Endothelial cell of hepatic sinusoid (primary cell): Measurements from ENCODE around the gene OSCAR.

Source experiments
- in situ Hi-C: cut with HindIII; loops from 2 replicates; pipeline ENCODE4 v1.10.0; 2017; ENCODE audit warnings: low sequenced_read_pairs

Gene OSCAR, protein sequence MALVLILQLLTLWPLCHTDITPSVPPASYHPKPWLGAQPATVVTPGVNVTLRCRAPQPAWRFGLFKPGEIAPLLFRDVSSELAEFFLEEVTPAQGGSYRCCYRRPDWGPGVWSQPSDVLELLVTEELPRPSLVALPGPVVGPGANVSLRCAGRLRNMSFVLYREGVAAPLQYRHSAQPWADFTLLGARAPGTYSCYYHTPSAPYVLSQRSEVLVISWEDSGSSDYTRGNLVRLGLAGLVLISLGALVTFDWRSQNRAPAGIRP

DNA sequence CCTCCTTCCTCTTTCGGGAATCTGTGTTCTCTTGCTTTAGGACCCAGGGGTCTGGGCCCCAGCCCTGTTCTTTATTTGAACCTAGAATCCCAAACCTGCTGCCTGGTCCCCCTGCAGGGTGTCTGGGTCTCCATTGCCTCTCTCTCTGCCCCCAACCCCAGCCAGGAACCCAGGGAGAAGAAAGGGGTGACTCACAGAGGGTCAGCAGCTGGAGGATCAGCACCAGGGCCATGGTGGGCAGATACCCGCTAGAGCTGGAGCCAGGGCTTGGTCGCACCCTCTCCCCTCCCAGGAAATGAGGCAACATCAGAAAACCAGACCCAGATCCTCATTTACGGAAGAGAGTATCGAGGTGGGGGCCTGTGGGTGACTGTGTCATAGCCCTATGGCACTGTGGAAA is at the start of gene OSCAR:
Gene OSCAR, minus strand, starts transcription at position 243 of the 400 bp plus-strand sequence. Its CDS starts 11 bp downstream, at position 232.
- in situ Hi-C loops: no loop called here

DNA sequence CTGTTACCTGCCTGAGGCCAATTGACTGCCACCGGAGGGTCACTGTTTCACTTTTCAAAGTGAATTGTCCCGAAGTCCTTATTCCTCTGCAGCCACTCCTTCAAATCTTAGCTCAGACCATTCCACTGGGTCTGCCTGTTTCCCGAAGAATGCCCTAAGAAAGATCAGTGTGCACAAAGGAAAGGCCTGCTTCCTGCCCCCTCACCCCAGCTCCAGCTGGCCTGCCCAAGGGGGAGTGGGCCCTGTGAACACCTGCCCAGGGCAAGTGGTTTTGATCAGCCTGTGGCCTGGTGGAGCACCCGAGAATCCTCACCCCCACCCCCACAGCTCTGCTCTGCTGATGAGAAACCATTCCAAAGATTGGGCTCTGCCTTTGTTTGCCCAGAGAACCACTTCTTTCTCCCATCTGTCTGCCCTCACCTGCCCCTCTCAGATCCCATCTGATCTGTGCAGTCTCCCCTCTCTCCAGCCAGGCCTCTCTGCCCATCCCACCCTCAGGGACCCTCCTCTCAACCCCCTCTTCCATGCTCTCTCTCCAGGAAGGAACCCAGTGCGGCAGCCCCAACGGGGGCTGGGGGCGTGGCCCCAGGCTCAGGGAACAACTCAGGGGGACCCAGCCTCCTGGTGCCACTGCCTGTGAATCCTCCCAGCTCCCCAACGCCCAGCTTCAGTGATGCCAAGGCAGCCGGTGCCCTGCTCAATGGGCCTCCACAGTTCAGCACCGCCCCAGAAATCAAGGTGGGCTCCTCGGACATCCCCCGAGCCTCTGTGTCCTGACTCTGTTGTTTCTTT is 48.6 kb upstream of the OSCAR start:
- in situ Hi-C loops: no loop called here

DNA sequence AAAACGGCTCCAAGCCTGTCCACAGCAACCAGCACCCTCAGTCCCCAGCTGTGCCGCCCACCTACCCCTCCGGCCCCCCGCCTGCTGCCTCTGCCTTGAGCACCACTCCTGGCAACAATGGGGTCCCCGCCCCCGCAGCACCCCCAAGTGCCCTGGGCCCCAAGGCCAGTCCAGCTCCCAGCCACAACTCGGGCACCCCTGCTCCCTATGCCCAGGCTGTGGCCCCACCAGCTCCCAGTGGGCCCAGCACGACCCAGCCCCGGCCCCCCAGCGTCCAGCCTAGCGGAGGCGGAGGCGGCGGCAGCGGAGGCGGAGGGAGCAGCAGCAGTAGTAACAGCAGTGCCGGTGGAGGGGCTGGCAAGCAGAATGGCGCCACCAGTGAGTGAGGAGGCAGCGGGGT is 47.6 kb upstream of the OSCAR start:
- in situ Hi-C loops: no loop called here

DNA sequence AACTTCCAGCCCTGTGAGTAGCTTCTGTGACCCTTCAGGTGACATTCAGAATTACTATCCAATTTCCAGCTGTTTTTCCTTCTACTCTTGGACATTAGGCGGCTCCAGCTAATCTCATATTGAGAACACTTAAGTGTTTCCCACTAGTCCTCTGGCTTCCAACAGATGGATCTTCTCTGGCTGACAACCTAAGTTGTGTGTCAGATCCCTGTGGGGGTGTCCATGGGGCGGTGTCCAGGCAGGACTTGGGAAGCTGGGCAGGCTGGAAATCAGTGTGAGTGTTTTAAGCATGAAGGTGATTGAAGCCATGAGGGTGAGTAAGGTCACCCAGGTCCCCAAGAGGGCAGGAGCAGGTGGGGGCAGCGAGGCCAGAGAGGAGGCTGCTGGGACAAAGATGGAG is 47.1 kb upstream of the OSCAR start:
- in situ Hi-C loops: no loop called here

DNA sequence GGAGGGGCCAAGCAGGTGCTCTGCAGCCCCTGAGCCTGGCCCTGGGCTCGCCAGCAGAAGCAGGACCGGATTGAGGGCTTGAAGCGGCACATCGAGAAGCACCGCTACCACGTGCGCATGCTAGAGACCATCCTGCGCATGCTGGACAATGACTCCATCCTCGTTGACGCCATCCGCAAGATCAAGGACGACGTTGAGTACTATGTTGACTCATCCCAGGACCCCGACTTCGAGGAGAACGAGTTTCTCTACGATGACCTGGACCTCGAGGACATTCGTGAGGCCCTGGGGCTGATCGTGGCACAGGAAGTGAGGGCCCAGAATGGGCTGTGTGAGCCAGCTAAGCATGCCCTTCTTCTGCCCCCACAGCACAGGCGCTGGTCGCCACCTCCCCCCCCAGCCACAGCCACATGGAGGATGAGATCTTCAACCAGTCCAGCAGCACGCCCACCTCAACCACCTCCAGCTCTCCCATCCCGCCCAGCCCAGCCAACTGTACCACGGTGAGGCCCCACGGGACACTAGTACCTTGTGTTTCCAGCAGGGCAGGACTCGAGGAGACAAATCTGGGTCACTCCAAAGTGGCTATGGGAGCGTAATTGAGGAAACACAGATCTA is 45.0 kb upstream of the OSCAR start:
- in situ Hi-C loops: no loop called here

DNA sequence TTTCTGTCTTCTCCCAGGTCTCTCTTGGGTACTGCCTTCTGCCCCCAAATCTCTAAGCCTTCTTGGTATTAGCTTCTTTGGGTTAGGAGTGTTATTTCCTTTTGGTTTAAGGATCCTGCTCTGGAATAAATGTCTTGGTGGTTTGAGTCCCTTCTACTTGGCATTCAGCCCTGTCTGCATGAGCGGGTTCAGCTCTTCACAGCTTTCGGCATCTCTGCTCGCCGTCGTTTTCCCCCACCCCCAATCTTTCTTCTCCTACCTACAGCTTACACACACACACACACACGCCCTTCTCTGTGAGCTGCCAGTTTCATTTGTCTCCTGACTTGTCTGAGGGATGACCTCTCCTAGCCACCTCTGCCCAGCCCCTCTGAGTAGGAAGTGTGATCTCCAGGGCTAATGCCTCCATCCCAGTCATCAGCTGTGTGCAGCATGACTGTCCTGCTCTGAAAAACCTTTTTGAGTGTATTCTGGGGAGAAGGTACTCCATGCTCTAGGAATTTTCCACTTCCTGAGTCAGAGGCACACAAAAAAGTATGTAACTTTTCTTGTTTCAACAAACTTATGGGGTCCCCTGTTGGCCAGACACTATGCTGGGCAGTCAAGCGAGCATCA is 41.7 kb upstream of the OSCAR start:
- in situ Hi-C loops: no loop called here

DNA sequence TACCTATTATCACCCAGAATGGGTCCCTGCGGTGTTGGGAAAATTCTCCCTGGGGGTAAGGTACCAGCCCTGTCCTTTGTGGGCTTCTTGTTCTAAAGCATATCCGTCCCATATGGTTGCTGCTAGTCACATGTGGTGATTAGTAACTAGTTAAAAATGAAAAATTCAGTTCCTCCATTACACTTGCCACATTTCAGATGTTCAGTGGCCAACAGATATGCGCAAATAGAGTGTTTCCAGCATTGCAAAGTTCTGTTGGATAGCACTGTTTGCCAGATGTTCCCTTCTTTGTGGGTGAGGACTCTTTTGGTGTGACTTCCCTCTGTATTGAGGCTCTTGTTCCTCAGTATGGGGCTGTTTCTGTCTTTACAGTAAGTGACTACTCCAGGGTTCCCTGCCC is 40.8 kb upstream of the OSCAR start:
- in situ Hi-C loops: no loop called here

DNA sequence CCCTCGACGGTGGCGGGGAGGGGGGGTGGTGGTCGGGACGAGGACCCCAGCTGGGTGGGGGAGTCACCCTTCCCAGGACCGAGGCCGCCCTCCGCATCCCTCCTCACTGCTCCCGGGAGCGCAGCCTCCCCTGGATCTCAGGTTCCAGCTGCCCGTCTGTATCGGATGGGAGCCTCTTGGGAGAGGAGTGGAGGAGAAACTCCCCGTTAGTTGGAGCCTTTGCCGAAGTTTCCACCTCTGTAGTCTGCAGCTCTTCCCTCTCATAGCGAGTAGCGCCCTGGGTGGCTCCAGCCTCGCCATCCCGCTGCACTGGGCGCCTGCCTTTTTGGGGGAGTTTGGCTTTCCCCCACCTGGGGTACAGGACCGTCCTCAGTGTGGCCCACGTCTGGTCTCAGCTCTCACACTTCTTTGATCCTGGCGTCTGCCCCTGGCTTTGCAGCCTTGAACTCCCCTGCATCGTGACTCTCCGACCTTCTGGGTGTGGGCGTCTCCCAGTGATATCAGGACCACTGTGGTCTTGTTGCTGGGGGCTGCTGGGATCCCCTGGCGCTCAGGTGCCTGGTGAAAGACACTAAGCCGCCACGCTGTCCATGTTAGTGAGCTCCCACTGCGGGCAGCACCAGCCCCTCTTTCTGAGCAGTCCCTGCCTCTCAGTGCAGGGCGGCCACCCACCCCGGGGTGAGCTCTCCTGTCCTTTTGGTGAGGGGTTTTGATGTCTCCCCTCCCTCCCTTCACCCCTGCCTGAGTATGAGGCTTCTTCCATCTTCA is 38.1 kb upstream of the OSCAR start:
- in situ Hi-C loops: no loop called here

DNA sequence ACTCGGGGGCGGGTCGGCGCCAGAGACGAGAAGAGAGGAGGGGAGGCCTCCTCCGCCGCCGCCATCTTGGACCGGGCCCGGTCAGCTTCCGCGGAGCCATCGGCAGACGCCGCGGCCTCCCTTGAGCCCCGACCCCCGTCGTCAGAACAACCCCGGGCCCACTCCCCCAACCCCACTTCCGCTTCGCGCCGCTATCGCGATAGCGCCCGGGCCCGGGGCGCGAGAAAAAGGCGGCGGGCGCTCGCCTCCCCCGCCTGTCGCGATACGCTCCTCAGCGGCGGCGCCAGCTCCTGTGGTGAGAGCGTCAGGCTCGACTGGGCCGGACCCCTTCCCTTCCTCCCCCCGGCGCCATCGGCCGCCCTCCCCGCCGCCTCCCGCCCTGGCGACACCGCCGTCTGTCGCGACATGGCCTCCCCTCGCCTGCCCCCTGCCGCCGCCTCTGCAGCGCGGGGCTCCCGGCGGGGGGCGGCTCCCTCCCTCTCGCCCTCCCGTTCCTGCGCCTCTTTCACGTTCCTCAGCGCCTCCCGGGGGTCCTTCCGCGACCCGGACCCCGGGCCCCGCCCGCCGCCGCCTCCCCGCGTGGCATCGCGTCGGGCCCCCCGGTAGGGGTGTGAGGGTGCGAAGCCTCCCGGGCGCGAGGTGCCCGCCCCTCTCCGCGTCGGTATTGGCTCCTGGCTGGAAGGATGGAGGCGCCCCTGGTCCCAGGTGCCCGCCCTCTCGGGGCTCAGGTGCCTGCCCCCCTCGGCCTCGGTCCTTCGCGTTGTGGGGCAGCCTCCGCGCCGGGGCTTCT is 37.3 kb upstream of the OSCAR start, which contains the start of gene CNOT3:
Gene CNOT3, plus strand, starts transcription at position 64 of the 790 bp plus-strand sequence. CDS start 5,217 bp downstream, outside the sequence.
- in situ Hi-C loops: no loop called here

DNA sequence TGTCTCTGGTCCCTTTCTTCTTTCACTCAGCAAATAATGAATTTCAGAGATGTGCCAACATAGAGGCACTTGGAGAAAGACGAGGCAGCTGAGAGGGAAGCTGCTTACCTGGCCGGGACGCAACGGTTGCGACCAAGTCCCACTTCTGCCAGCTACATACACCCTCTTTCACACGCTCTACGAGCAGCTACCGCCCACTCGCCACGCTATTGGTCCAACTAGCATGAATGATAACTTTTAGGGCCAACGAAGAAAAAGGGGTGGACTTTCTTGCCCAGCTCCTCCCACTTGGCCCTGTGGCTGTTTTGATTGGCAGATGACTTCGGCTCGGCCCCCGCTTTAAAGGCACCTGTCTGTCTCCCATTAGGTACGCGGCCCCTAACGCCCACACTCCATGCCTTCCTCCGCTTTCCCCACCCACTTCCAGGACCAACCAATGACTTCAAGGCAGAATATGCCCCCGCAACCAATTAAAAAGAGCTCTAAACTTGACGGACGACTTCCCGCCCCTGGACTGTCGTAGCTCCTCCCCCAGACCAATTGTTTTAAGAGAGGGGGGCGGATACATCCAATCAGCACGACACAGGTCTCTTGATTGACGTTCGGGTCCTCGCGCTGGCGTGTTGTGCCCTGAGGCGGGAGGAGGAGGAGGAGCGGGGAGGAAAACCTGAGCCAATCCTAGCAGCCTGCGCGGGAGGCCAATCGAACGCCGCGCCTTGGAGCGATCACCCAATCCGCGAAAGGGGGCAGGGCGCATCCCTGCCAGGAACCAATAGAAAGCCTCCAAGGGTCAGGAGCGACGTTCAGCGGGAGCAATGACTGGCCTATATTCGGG is 36.5 kb upstream of the OSCAR start:
- in situ Hi-C loops: no loop called here

DNA sequence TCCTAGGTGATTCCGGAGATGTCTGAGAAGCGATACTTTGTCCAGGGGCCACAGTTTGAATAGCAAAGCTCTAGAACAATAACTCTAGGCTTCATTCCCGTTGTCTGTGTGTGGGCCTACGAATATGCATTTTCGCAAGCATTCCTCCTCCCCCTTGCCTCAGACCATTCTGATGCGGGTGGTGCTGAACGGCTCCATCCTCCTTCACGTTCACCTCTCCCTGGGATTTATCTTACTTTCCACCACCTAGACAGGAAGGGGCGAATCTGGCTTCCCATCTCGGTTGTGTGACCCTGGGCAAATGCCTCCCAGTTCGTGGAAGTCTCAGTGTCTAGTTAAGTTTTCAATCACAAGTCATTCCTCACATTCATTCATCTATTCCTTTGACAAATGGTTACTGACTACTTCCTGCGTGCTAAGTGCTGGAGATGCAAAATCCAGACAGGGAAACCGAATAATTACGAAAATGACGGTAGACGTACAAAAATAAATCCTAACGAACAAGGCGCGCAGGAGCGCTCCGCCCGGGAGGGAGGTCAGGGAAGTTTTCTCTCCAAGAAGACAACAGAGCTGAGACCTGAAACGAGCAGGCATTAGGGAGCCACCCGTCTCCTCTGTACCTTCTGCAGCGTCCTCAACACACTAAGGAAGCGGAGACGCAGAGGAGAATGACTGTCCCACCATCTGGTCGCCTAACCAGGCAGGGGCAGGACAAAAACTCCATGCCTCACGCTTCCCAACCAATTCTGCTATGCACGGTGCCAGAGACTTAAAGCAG is 35.7 kb upstream of the OSCAR start:
- in situ Hi-C loops: no loop called here

DNA sequence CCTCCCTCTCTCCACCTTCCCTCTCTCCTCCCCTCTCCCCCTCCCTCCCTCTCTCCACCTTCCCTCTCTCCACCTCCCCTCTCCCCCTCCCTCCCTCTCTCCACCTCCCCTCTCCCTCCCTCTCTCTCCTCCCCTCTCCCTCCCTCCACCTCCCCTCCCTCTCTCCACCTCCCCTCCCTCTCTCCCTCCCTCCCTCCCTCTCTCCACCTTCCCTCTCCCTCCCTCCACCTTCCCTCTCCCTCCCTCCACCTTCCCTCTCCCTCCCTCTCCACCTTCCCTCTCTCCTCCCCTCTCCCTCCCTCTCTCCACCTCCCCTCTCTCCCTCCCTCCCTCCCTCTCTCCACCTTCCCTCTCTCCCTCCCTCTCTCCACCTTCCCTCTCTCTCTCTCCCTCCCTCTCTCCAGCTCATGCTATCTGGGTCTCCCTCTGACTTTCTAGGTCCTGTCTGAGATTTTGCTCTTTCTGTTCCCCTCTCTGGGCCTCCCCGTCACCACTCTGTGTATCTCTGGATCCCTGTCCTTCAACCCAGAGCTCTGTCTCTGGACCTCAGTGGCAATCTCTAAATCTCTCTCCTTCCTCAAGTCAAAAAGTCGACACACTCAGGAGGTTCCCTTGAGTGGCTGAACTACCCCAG is 33.5 kb upstream of the OSCAR start:
- in situ Hi-C loops: no loop called here

DNA sequence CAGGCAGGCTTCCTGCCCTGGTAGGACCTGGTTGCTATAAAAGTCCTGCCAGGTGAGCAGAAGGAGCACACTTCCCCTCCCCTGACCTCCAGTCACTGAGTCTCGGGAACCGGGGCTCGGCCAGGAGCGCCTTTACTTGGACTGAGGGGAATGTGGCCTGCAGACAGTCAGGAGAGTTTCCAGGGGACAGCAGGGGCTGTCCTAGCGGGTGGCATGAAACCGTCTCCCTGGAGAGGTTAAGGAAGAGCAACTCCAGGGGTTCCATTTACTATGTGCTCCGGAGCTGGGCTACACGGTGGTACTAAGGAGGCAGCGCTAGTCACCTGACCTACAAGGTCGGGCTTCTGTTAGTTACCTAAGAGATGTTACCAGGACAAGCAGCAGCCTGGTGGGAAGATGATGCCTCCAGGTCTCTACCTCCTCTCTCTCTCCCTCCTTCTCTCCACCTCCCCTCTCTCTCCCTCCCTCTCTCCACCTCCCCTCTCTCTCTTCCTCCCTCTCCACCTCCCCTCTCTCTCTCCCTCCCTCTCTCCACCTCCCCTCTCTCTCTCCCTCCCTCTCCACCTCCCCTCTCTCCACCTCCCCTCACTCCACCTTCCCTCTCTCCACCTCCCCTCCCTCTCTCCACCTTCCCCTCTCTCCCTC is 32.8 kb upstream of the OSCAR start:
- in situ Hi-C loops: no loop called here

DNA sequence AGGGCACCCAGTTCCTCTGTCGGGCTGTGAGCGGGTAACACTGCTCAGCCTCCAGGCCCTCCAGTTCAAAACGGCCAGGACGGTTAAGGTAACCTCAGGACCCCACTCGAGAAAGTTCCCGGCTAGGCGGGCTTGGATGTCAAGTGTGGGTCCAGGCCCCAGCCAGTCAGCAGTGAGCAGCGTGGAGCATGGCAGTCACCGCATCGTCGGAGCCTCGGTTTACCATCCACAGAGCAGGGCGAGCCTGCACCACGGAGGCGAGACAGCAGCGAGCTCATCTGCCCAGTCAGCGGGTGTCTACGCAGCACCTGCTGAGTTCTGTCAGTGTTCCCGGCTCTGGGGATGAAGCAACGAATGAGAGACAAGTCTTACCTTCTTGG is 29.0 kb upstream of the OSCAR start:
- in situ Hi-C loops: no loop called here

DNA sequence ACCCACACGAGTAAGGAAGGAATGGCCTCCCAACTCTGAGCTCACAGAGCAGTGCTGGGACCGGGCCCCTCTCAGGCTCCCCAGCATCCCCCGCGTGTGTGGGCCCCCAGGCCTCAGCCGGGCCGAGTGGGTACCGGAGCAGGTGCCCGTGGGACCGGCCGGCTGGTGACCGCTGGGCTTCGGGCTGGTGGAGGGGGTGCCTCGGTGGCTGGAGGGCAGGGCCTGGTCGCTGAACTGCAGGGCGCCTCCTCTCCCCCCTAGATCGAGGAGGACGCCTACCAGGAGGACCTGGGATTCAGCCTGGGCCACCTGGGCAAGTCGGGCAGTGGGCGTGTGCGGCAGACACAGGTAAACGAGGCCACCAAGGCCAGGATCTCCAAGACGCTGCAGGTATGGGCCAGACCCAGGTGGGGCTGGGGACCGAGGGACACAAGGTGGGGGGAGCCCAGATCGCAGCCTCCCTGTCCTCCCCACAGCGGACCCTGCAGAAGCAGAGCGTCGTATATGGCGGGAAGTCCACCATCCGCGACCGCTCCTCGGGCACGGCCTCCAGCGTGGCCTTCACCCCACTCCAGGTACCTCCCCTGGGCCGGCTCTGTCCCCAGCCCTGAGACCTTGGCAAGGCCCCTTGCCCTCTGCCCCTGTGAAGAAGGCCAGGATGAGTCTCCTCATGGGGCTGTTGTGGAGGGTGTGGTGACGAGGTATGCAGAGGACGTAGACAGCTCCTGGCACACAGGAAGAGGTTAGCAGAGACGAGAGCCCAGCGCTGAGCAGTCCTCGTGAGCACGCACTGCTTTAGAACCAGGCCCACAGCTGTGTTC is 28.4 kb upstream of the OSCAR start:
- in situ Hi-C loops: no loop called here

DNA sequence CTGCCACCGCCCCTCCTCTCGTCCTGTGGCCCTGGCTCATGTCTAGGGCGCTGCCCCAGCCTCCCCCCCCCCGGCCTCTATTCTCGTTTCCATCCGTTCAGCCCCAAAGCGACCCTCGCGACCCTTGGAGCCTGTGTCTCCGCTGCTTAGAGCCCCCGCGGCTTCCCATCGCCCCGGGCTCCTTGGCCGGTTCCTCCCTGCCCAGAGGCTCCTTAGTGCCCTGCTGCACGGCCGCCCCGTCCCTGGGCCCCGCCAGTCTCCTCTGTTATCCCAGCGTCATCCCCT is 27.8 kb upstream of the OSCAR start:
- in situ Hi-C loops: no loop called here
